Activated CD4-positive, alpha-beta T cell treated with anti-CD3 and anti-CD28 coated beads, Interleukin-10, Interleukin-2, amounts not matched to agents 100 ng/mL and 50 ng/mL, durations not matched to agents 16 hours and 8 hours (primary cell): ENCODE data around the gene BHMT.

ENCODE experiments used
- DNase-seq: peaks from one replicate; pipeline ENCODE4 v3.0.0-alpha.2; 2020

BHMT gene

DNA sequence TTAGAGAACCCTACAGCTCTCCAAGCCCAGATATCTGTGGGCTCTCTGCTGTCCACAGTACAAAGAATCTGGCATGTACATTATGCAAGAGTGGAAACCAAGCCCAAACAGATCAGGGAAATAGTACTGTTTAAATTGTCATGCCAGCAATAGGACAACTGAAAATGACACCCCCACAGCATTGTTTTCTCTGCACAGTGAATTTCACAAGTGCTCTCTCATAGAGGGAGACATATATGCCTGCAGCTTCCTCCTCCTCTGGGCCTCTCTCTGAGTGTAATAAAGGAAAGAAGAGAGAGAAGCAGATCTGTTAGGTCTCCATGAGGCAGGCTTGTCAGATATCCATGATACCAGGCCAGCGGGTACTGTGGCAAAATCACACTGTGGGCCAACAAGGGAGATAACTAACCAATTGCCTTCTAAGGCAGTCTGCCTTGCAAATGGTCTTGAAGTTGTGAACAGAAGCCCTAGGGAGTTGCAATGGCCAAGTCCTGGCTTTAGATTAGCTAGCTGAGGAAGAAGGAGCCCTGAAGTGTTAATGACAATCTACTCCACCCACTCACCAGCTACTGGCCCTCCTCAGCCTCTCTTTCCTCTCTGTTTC, 69.9 kb downstream of the BHMT start:
- DNase-seq, result no peak
